Skeletal muscle cell (primary cell): ENCODE results near the gene WARS2.

Source experiments
- DNase-seq: peaks from one replicate; pipeline ENCODE4 v3.0.0-alpha.2; 2010; ENCODE audit warnings: low read depth
- H3K4me3 ChIP-seq: 2 replicates; pipeline ENCODE4 v1.5.1; 2011; ENCODE audit warnings: low read depth, mild to moderate bottlenecking, control low read depth, low read length, moderate library complexity

Gene WARS2

DNA sequence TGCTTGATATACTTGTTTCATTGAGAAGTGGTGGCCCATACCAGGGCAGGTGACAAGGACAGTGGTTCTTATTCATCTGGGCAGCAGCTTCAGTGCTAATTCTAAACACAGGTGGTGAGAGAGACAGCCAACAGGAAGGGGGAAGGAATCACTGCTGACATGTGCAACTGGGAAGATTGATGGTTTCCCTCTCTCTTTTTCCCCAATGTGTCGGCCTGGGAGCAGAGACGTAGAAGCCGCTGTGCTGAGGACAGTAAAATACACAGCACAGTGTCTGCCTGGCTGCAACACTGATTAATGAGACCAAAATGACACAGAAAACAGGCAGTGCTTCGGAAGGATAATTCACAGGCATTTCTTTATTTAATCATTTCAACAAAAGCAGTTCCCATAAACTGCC lies 48.8 kb downstream of the WARS2 start:
- no peak for DNase-seq

DNA sequence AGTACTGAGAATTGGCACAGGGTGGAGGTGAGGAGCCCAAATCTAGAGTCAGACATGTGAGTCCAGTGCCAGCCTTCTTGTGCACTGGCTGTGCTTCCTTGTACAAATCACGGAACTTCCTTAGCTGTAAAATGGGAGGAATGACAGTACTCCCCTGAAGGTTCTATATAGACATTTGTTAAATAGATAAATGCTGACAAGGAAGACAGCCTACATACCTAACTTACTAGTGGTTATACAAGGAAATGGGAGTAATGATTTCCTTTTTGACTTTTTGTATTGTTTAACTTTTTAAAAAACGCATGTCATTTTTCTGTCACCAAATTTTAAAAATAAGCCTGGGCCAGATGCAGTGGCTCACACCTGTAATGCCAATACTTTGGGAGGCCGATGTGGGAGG lies 50.2 kb downstream of the WARS2 start:
- H3K4me3 ChIP-seq: no peak overlapping the region
- no peak for DNase-seq

More for the DNA sequence above, 48.8 kb downstream of the WARS2 start:
- no peak overlapping the region for H3K4me3 ChIP-seq

DNA sequence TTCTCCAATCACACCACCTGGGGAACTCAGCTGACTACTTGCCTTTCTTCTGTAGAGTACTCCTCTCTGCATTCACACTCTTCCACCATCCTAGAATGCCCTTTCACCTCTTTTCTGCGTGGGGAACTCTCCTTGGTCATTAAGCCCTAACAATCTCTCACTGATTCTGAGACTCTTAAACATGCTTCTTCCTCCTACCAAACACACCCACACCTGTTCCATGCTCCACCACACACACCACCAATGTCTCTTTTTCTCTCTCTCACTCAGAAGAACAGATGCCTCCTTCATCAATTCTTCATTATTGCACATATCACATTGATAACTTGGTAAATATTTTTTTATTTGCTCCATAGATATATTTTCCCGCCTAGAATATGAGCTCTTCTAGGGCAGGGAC lies 53.6 kb downstream of the WARS2 start:
- DNase-seq: no peak
- no peak overlapping the region for H3K4me3 ChIP-seq

DNA sequence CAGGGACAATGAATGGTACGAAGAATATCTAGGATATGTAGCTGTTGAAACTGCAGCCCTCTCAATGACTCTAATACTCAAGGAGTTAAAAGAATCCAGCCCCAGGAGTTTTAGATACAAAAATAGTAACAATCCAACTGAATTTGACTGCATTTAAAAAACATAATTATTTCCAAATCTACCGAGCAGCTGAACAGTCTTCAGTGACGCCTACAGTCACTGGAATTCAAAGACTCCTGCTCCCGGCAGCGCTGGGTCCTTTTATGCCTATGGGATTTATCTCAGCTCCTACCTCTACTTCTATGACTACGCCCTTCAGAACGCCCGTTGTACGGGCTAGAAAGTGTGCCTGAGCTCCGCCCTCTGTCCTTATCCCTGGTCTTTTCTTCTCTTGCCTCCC lies 55.7 kb downstream of the WARS2 start:
- no peak for DNase-seq
- no peak overlapping the region for H3K4me3 ChIP-seq

DNA sequence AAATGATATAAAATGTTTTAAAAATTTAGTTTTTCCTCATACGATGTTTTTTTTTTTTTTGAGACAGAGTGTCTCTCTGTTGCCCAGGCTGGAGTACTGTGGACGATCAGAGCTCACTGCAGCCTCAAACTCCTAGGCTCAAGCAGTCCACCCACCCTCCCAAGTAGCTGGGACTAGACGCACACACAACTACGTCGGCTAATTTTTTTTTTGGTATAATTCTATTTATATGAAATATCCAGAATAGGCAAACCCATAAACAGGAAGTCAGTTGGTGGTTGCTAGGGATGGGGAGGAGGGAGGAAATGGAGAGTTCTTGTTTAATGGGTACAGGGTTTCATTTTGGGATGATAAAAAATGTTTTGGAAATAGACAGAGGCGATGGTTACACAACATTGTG lies 56.5 kb downstream of the WARS2 start:
- DNase-seq: no peak
- no peak overlapping the region for H3K4me3 ChIP-seq

DNA sequence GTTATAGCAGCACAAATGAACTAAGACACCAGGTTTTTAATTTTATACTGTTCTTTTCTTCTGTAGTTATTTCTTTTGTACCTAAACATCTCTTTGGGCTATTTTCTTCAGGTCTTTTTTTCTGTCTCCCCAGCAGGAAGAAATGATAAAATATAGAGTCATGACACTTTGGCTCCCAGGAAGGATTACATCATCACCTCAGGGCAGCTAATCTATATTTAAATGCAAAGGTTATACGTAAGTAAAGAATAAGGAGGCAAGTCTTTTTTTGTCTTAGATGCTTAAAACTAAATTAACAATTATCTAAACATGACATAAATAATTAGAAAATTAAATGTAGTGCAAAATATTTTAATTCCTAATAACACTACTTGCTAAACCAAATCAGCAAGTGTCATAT lies 57.0 kb downstream of the WARS2 start:
- no peak for DNase-seq
- no peak overlapping the region for H3K4me3 ChIP-seq

DNA sequence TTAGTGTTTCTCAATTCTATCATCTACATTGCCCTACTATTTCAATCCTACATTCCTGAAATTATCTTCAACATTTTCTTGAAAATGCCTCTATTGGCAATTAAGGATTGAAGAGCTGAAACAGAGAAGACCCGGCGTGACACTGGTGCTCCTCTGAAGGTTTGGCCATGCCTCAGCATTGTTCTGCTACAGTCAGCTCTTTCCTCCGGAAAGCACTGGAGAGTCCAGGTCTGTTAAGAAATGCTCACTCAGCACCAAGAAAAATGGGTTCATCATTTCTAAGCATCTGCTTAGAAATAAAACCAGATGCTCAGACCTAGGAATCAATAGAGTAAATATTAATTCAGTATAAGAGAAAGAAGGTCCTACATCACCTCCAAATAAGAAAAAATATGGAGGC lies 58.8 kb downstream of the WARS2 start:
- H3K4me3 ChIP-seq: no peak overlapping the region
- DNase-seq: no peak

DNA sequence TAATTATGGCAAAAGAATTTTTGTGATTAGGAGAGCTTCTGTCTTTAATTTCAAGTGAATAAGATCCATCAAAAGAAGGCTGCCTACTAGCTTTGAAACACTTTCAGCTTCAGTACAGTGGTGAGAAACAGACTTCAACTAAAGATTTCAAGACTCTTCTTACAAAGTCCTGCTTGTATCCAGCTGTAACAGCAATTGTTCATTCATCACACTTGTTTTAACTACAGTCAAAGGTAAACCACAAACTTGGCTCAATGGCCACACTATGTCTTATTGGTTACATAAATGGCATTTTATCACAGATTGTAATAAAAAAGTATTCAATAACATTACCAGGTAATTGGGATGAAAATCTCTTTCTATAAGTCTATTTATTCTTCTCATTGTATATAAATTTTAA lies 59.2 kb downstream of the WARS2 start:
- H3K4me3 ChIP-seq: no peak overlapping the region
- peak; percentile 43 for DNase-seq

DNA sequence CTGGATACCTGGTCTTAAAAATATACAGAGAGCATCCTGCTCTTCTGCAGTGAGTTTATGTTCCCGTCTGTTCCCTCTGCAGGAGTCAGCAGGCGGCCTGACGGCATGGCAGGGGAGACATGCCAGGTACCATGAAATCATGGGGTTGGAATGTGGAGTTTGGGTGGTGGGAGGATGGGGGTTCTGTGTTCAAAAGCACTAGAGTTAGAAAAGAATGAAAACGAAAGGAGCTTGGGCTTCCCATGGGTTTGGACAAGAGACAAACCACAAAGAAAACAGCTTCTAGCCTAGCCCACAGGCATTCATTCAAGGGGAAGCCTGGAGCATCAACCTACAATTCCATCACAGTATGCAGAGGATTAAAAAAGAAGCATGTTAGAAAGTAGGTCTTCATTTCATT lies 59.9 kb downstream of the WARS2 start:
- peak overlapping the region; percentile 1 for H3K4me3 ChIP-seq
- peak; percentile 96 for DNase-seq

DNA sequence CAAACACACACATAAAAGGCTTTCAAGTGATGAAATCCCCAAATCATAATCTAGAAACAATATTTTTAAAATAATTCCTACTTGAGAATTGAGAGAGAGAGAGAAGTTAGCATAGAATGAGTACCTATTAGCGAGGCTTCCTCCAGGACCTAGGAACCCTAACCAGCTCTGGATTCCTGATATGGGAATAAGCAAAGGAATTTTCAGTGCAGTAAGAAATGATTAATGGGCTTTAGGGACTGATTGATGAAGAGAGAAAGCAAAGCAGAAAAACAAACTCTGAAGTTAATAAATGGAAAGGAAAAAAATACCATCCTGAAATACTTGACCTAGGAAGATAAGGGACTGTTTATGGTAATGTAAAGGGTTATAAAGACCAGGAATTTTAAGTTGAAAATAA lies 60.6 kb downstream of the WARS2 start:
- DNase-seq: no peak
- no peak overlapping the region for H3K4me3 ChIP-seq

DNA sequence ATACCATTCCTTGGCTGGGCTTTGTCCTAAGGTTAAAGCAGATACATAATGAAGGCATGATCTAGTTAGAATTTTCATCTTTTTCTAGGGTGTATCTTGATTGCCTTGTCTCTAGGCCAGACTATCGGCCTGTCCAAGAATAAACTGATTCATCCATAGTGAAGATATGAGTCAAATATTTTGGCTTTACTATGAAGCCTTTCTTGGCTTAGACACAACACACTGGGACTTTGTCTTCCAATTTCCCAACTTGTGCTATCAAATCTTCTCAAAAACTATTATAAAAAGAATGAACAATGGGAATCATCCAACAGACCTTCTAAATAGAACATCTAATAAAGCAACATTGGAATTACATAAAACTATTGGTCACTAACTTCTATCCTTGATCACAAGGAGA lies 64.8 kb downstream of the WARS2 start:
- no peak overlapping the region for H3K4me3 ChIP-seq
- DNase-seq: peak; percentile 64

DNA sequence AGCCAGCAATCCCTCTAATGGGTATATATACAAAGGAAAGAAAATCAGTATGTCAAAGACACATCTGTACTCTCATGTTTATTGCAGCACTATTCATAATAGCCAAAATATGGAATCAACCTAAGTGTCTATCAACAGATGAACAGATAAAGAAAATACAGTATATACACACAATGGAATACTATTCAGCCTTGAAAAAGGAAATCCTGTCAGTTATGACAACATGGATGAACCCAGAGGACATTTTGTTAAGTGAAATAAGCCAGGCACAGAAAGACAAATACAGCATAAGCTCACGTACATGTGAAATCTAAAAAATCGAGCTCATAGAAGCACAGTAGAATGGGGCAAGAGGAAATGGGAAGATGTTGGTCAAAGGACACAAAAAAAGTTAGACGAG lies 69.1 kb downstream of the WARS2 start:
- no peak for DNase-seq
- no peak overlapping the region for H3K4me3 ChIP-seq

DNA sequence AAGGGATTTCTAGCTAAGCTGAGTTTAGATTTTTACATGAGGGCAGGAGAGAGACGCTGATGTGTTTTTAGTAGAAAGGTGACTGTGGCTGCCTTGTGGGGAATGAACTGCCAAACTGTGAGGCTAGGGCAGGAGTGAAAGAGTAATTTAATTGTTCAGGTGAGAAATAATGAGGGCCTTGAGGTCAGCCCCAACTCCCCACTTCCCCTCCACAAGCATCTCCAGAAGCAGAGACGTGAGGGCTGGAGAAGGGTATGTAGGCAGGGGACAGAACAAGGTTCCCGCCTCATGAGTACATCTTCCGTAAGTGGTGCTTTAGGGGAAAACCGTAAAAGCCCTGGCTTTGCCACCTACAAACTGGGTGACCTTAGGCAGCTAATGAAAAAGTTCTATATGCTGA lies 70.8 kb downstream of the WARS2 start:
- DNase-seq: no peak
- no peak overlapping the region for H3K4me3 ChIP-seq

DNA sequence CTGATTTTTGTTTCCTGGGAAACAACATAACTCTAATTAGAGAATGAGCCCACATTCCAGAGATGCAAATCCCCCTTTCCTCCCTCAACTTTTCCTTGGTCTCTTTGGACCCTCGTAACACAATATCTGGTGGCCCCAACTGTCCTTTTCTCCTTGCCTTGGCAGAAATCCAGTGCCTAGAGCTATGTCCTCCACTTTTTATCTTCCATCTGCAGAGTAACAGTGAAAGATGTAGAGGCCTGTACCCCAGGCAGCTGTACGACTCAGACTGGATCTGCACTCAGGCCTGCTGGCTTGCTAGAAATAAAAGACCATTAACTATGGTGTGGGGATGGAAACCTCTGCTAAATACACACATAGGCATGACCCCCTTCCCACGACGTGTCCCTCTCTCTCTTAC lies 72.0 kb downstream of the WARS2 start:
- H3K4me3 ChIP-seq: no peak overlapping the region
- DNase-seq: no peak

DNA sequence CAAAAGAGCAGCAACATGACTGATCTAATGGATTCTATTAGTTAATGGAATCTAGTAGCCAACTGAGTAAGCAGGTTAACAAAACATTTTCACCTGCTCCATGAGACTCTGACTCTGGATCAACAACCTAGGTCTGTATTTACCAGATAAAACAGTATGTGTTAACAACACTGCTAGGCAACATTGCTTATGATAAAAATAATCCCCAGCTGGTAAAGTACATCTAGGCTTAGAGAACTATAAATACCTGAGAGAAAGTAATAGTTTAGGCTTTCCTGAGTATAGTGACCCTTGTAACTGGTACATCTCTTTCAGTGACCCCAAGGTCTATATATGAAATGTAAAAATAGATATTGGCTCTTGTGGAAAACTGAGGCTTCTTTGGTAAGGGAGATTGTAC lies 78.8 kb downstream of the WARS2 start:
- no peak overlapping the region for H3K4me3 ChIP-seq

DNA sequence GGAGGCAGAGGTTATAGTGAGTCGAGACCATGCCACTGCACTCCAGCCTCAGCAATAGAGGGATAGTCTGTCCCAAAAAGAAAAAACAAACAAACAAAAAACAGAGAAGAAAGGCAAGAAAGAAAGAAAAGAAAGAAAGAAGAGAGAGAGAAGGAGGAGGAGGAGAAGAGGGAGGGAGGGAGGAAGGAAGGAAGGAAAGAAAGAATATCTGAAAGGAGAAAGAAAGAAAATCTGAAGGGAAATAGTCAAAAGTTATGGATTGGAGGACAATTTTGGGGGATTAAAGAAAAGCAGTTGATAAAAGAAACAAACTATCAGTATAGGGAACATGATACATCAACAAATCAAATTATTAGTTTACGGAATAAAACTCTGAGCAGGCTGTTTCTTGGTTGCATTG lies 84.9 kb downstream of the WARS2 start:
- no peak overlapping the region for H3K4me3 ChIP-seq
- DNase-seq: no peak

More for the DNA sequence above, 78.8 kb downstream of the WARS2 start:
- DNase-seq: no peak

DNA sequence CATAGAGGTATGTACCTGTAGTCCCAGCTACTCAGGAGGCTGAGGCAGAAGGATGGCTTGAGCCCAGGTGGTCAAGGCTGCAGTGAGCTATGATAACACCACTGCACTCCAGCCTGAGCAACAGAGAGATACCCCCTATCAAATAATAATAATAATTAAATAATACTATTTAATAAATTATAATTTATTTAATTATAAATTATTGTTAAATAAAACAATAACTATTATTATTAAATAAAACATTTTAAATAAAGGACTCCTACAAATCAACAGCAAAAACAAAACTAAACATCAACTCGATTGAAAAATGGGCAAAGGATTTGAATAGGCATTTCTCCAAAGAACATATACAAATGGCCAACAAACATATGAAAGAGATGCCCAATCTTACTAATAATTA lies 86.5 kb downstream of the WARS2 start:
- no peak for DNase-seq
- no peak overlapping the region for H3K4me3 ChIP-seq

DNA sequence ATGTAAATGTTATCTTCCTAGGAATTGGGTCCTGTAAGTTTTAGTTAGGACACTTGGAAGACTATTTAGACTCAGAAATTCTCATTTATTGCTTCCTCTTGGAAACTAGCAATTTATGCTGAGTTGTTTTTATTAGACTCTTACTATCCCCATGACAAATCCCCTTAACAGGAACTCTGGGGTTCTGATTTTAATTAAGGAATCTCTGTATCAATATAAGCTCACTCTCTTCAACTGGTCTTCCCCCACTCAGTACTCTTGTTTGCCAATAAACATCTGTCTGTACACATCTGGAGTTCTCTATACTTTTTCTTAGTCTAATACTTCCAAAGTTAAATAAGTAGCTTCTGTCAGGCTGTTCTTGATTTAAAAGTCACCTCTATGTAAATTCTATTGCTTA lies 88.2 kb downstream of the WARS2 start:
- DNase-seq: no peak
- H3K4me3 ChIP-seq: no peak overlapping the region

DNA sequence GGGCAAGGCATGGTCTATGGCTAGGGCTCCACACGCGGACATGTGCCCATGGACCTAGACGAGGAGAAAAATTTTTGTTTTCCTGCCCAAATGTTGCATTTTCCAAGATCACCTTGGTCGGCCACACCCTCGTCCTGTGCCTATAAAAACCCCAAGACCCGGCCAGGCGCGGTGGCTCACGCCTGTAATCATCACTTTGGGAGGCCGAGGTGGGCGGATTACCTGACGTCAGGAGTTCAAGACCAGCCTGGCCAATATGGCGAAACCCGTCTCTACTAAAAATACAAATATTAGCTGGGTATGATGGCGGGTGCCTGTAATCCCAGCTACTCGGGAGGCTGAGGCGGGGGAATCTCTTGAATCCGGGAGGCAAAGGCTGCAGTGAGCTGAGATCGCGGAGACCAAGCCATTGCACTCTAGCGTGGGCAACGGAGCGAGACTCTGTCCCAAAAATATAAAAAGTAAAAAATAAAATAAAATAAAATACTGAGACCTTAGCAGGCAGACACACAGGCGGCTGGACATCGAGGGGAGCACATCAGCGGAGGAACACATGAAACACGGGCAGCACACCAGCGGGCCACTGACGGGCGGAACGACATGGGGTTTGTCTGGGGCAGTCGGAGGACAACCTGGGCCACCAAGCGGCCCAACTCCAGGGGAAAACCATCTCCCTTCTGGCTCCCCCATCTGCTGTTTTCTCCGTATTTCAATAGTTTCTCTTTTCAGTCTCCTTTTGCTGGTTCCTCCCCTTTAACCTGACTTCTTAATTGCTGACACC lies 91.6 kb downstream of the WARS2 start:
- no peak overlapping the region for H3K4me3 ChIP-seq

DNA sequence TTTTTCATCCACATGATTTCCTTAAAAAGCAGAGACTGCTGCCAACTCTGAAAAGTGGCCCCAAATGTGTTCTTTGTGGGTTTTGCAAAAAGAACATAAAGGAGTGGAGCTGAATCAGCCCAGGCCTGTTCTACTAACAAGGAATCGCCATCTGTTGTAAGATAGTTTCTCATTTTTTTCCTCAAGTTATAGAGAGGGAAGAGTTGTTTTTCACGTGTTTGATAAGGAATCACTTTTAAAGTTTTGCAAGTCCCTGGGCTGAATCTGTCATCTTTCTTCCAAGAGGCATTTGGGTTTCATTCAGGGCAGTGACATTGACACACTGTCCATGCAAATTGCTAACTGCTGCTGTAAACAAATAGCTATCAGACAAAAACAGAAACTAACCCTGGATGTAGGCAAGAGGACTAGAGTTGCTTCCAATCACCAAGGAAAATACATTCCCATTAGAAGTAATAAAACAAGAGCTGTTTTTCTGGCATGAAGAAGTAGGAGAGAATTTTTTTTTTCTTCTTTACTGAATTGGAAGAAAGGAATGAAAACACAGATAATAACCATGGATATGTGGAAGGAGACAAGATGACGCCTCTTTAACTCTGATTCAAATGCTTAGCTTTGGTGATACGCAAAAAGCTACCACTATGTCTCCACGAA lies 93.5 kb downstream of the WARS2 start:
- no peak overlapping the region for H3K4me3 ChIP-seq
- DNase-seq: peak; percentile 63

More for the DNA sequence above, 91.6 kb downstream of the WARS2 start:
- no peak for DNase-seq

DNA sequence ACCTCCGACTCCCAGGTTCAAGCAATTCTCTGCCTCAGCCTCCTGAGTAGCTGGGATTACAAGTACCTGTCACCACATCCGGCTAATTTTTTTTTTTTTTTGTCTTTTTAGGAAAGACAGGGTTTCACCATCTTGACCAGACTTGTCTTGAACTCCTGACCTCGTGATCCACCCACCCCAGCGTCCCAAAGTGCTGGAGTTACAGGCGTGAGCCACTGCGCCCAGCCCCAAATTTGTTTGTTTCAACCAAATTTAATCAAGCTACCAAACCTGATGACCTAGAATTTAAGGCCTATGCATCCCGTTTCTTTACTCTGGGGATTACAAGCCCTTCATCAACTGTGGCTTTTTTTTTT lies 94.0 kb downstream of the WARS2 start:
- no peak overlapping the region for H3K4me3 ChIP-seq

More for the DNA sequence above, 94.0 kb downstream of the WARS2 start:
- DNase-seq: no peak
